ENCODE results near the gene THADA.

Gene THADA

GRCh38 chr2:43406651-43407279, 189.1 kb downstream of the THADA start:
- TF ChIP-seq FOXP2 (optimal IDR thresholded peaks at IDR 0.05; ENCODE audit: borderline replicate concordance, extremely low read depth, extremely low read length, insufficient read depth): no peak
- TF ChIP-seq SIN3A (IDR thresholded peaks at IDR 0.05; ENCODE audit: borderline replicate concordance, insufficient read depth, low read length): no peak
- no peak for TF ChIP-seq POLR2AphosphoS5 (IDR thresholded peaks at IDR 0.05; ENCODE audit: low read depth, low read length)
- TF ChIP-seq REST (IDR thresholded peaks at IDR 0.05; ENCODE audit: insufficient read depth in 1 of 2, low read depth in 2 of 2, low read length in 2 of 2): no peak
- no peak for TF ChIP-seq TAF1 (IDR thresholded peaks at IDR 0.05; ENCODE audit: borderline replicate concordance, insufficient read depth, low read length)

GRCh38 chr2:43405829-43406228, 190.0 kb downstream of the THADA start:
- TF ChIP-seq REST (IDR thresholded peaks at IDR 0.05; ENCODE audit: insufficient read depth in 1 of 2, low read depth in 2 of 2, low read length in 2 of 2) (no peak), FOXP2 (optimal IDR thresholded peaks at IDR 0.05; ENCODE audit: borderline replicate concordance, extremely low read depth, extremely low read length, insufficient read depth) (no peak), SIN3A (IDR thresholded peaks at IDR 0.05; ENCODE audit: borderline replicate concordance, insufficient read depth, low read length) (no peak), TAF1 (IDR thresholded peaks at IDR 0.05; ENCODE audit: borderline replicate concordance, insufficient read depth, low read length) (no peak), POLR2AphosphoS5 (IDR thresholded peaks at IDR 0.05; ENCODE audit: low read depth, low read length) (no peak)

- TF ChIP-seq FOXP2 (optimal IDR thresholded peaks at IDR 0.05; ENCODE audit: borderline replicate concordance, extremely low read depth, extremely low read length, insufficient read depth) (no peak), REST (IDR thresholded peaks at IDR 0.05; ENCODE audit: insufficient read depth in 1 of 2, low read depth in 2 of 2, low read length in 2 of 2) (no peak), POLR2AphosphoS5 (IDR thresholded peaks at IDR 0.05; ENCODE audit: low read depth, low read length) (no peak), TAF1 (IDR thresholded peaks at IDR 0.05; ENCODE audit: borderline replicate concordance, insufficient read depth, low read length) (no peak), SIN3A (IDR thresholded peaks at IDR 0.05; ENCODE audit: borderline replicate concordance, insufficient read depth, low read length) (no peak)
Observed at GRCh38 chr2:43402452-43402937, 193.3 kb downstream of the THADA start.

- TF ChIP-seq REST (IDR thresholded peaks at IDR 0.05; ENCODE audit: insufficient read depth in 1 of 2, low read depth in 2 of 2, low read length in 2 of 2) (no peak), SIN3A (IDR thresholded peaks at IDR 0.05; ENCODE audit: borderline replicate concordance, insufficient read depth, low read length) (no peak), TAF1 (IDR thresholded peaks at IDR 0.05; ENCODE audit: borderline replicate concordance, insufficient read depth, low read length) (no peak), FOXP2 (optimal IDR thresholded peaks at IDR 0.05; ENCODE audit: borderline replicate concordance, extremely low read depth, extremely low read length, insufficient read depth) (no peak), POLR2AphosphoS5 (IDR thresholded peaks at IDR 0.05; ENCODE audit: low read depth, low read length) (no peak)
Observed at GRCh38 chr2:43402002-43402401, 193.8 kb downstream of the THADA start.
